Measurements from ENCODE around the gene AHRR. TPM values are rescaled to one million over a fixed set of nuclear protein-coding genes. Genes with fewer than 3 reads are reported as not detected.

The AHRR gene
- total RNA-seq, 1 experiment from 2014 or later = 2.2 TPM

GRCh38 chr5:389197-389821, 67.8 kb downstream of the AHRR start:
- no peak overlapping the region for H2BK5ac ChIP-seq (ENCODE audit: insufficient read length, low read length)
- no peak overlapping the region for H2AFZ ChIP-seq (ENCODE audit: low read length)
- Mint-ChIP-seq H3K4me3 (no peak overlapping the region), H3K9me3 (no peaks in the 10 kb centered on the region; a peak in 2 of 5 replicates), H3K27me3 (ENCODE audit: low read depth) (peaks cover 8% of the 10 kb centered on the region), H3K36me3 (ENCODE audit: insufficient read depth in 1 of 3, low read depth in 3 of 3) (peaks cover 0 to 7% (median 0%) of the 10 kb centered on the region in 3 experiments; a peak in 1 of 7 replicates), H3K4me1 (peaks cover 20 to 35% of the 10 kb centered on the region in 2 experiments), H3K27ac (no peak overlapping the region)
- no peak overlapping the region for H4K8ac ChIP-seq (replicated peaks; ENCODE audit: insufficient read length, low read depth, low read length)
- H3K9me3 ChIP-seq (ENCODE audit: control insufficient read depth, low read depth, low read length) = no peaks in the 10 kb centered on the region
- H3T11ph ChIP-seq (ENCODE audit: low read length) = no peak overlapping the region
- no CpG with 5 or more reads among the region's 32 CpGs for WGBS (ENCODE audit: extremely low coverage, insufficient read length, low lambda C conversion rate)
- TF ChIP-seq, protein P1, sequence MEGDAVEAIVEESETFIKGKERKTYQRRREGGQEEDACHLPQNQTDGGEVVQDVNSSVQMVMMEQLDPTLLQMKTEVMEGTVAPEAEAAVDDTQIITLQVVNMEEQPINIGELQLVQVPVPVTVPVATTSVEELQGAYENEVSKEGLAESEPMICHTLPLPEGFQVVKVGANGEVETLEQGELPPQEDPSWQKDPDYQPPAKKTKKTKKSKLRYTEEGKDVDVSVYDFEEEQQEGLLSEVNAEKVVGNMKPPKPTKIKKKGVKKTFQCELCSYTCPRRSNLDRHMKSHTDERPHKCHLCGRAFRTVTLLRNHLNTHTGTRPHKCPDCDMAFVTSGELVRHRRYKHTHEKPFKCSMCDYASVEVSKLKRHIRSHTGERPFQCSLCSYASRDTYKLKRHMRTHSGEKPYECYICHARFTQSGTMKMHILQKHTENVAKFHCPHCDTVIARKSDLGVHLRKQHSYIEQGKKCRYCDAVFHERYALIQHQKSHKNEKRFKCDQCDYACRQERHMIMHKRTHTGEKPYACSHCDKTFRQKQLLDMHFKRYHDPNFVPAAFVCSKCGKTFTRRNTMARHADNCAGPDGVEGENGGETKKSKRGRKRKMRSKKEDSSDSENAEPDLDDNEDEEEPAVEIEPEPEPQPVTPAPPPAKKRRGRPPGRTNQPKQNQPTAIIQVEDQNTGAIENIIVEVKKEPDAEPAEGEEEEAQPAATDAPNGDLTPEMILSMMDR (conservative IDR thresholded peaks at IDR 0.05) = no peak
- H3K23me2 ChIP-seq (ENCODE audit: insufficient read length, low read depth, low read length, poor library complexity, severe bottlenecking) = no peaks in the 10 kb centered on the region
- no peak overlapping the region for H3K4me2 ChIP-seq (ENCODE audit: insufficient read depth, insufficient read length, low read length)
- no peak overlapping the region for H3K9ac ChIP-seq (ENCODE audit: extremely low read depth, insufficient read length, low read length)
- H2BK15ac ChIP-seq (ENCODE audit: low read depth, low read length) = no peak overlapping the region
- H4K5ac ChIP-seq (ENCODE audit: insufficient read length, low read depth, low read length) = no peak overlapping the region
- H2BK20ac ChIP-seq (ENCODE audit: low read depth, low read length, poor library complexity, severe bottlenecking) = no peak overlapping the region
- H3K4me1 ChIP-seq (ENCODE audit: insufficient read depth, low read length) = no peaks in the 10 kb centered on the region
- no peaks in the 10 kb centered on the region for H3K79me2 ChIP-seq (ENCODE audit: insufficient read depth, low read length)
- no peak overlapping the region for H3K27ac ChIP-seq (ENCODE audit: insufficient read length, low read depth, low read length)
- H3K14ac ChIP-seq (ENCODE audit: insufficient read depth, low read length) = peak overlapping the region; percentile 77; the same call in 1 of the 2 replicates
- H4K20me1 ChIP-seq (ENCODE audit: control insufficient read depth, insufficient read depth, insufficient read length) = peaks cover 3% of the 10 kb centered on the region
- no peaks in the 10 kb centered on the region; the same call in 1 of the 2 replicates for H3K27me3 ChIP-seq (ENCODE audit: insufficient read depth, low read length)
- H4K91ac ChIP-seq (ENCODE audit: insufficient read length, low read depth, low read length) = no peak overlapping the region
- no peak overlapping the region for H3K23ac ChIP-seq (ENCODE audit: insufficient read length, low read depth, low read length)
- no peak overlapping the region for H2AK5ac ChIP-seq (ENCODE audit: insufficient read length, low read length)
- no peak overlapping the region for H3K4ac ChIP-seq (ENCODE audit: low read depth, low read length)
- no peak for DNase-seq
- H2BK12ac ChIP-seq (ENCODE audit: insufficient read length, low read depth, low read length) = no peak overlapping the region
- no peak overlapping the region for H2BK120ac ChIP-seq (ENCODE audit: low read depth, low read length, poor library complexity, severe bottlenecking)
- no peak overlapping the region for H3K18ac ChIP-seq (ENCODE audit: insufficient read length, low read depth, low read length)
- H3K56ac ChIP-seq (ENCODE audit: insufficient read length, low read depth, low read length) = no peak overlapping the region
- H3K79me1 ChIP-seq (ENCODE audit: insufficient read depth, low read depth, low read length, poor library complexity, severe bottlenecking) = no peaks in the 10 kb centered on the region
